Fibroblast of mammary gland (primary cell): ENCODE measurements around the gene ARIH2.

Experiments used
- DNase-seq: peaks from one replicate; pipeline ENCODE4 v3.0.0-alpha.2; 2010; ENCODE audit warnings: low read depth
- H3K4me3 ChIP-seq: 2 replicates; pipeline ENCODE4 v1.5.1; 2011; ENCODE audit warnings: low read depth, mild to moderate bottlenecking, low read length, moderate library complexity; ENCODE audit not compliant: control insufficient read depth
- TF ChIP-seq, protein P1 (sequence below): conservative IDR thresholded peaks from 2 replicates; pipeline ENCODE4 v1.5.1; 2011; ENCODE audit warnings: low read depth, low read length, inconsistent platforms; ENCODE audit not compliant: control insufficient read depth, insufficient read depth

ARIH2 gene

GRCh38 chr3:48999085-48999858 lies 80.6 kb downstream of the ARIH2 start:
- H3K4me3 ChIP-seq = no peak overlapping the region
- TF ChIP-seq, protein P1, sequence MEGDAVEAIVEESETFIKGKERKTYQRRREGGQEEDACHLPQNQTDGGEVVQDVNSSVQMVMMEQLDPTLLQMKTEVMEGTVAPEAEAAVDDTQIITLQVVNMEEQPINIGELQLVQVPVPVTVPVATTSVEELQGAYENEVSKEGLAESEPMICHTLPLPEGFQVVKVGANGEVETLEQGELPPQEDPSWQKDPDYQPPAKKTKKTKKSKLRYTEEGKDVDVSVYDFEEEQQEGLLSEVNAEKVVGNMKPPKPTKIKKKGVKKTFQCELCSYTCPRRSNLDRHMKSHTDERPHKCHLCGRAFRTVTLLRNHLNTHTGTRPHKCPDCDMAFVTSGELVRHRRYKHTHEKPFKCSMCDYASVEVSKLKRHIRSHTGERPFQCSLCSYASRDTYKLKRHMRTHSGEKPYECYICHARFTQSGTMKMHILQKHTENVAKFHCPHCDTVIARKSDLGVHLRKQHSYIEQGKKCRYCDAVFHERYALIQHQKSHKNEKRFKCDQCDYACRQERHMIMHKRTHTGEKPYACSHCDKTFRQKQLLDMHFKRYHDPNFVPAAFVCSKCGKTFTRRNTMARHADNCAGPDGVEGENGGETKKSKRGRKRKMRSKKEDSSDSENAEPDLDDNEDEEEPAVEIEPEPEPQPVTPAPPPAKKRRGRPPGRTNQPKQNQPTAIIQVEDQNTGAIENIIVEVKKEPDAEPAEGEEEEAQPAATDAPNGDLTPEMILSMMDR = no peak
- DNase-seq = no peak

DNA sequence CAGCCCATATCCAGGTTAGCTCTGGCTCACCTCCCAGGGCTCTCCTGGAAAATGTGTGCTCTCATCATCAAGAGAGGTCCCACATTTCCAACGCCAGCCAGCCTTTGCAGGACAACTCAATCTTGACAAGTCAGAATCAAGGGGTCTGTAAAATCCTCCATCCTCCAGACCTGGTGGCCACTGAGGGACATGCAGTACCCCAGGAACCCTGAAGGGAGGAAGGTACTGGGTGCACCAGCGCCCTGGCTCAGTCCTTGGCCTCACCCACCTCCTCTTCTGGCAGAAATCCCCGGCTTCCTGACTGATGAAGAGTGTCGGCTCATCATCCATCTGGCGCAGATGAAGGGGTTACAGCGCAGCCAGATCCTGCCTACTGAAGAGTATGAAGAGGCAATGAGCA lies 82.5 kb downstream of the ARIH2 start:
- no peak for DNase-seq
- no peak overlapping the region for H3K4me3 ChIP-seq
- TF ChIP-seq, protein P1 = no peak

DNA sequence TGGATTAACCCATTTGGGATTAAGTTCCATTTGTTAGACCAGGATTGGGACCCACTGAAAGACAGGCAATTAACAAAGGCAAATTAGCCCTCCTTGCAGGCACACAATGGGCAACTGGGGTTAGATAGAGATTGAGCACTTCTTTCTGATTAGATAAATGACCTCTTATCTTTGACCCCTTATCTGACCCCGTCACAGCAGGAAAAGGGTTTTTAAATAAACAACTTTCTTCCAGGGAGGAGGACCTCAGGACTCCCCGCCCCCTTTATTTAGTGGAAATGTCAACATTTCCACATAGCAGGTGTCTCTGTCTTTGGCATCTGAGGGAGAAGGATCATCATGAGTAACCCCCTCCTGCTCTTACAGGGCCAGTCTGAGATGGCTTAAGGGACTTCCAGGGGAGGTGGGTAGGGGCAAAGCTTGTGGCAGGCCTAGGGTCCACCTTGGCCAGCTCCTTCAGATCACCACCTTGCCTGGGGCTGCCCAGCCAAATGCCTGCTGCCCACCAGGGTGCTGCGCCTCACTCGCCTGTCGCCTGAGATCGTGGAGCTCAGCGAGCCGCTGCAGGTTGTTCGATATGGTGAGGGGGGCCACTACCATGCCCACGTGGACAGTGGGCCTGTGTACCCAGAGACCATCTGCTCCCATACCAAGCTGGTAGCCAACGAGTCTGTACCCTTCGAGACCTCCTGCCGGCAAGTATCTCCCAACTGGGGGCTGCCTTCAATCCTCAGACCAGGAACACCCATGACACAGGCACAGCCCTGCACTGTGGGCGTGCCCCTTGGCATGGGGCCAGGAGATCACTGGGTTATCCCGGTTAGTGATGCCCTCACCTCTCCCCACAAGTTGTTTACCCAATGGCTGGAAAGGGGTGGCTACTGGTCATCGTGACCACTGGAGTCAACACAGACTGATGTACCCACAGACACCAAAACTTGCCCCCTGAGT lies 86.0 kb downstream of the ARIH2 start:
- TF ChIP-seq, protein P1 = no peak
- no peak for DNase-seq
- H3K4me3 ChIP-seq = no peak overlapping the region

- no peak for DNase-seq
- TF ChIP-seq, protein P1 = no peak
- H3K4me3 ChIP-seq = no peak overlapping the region
Measured at GRCh38 chr3:49005303-49005680, 86.7 kb downstream of the ARIH2 start.

- TF ChIP-seq, protein P1 = no peak
- no peak for DNase-seq
- H3K4me3 ChIP-seq = no peak overlapping the region
Measured at GRCh38 chr3:49005998-49006397, 87.4 kb downstream of the ARIH2 start.

- DNase-seq = peak; percentile 51
- peak overlapping the region; percentile 65 for H3K4me3 ChIP-seq
- TF ChIP-seq, protein P1 = no peak
Measured at GRCh38 chr3:49006408-49007067, 87.9 kb downstream of the ARIH2 start.
